Left lung (tissue), 10 donors: ENCODE results near the gene CXCR4. TPM values are rescaled to one million over a fixed set of nuclear protein-coding genes. Genes with fewer than 3 reads are reported as not detected.

ENCODE experiments used
- ATAC-seq: fragments of 200-7000 bp; cut with Tn5 transposase; one replicate; pipeline ENCODE4 v1.9.1; 2020; ENCODE audit warnings: moderate library complexity
- DNase-seq, 4 donors: peaks; one replicate each; pipeline ENCODE4 v3.0.0-alpha.2; 2013 to 2020
- H3K27ac ChIP-seq, 2 donors: fragments of 200-600 bp; sonication (generic) in 1 of 2; one replicate each; pipeline versions ENCODE4 v1.5.0 to v1.8.0; 2020 to 2021
- H3K27me3 ChIP-seq, 2 donors: fragments of 200-600 bp; sonication (generic) in 1 of 2; one replicate each; pipeline versions ENCODE4 v1.5.0 to v1.8.0; 2020 to 2021
- H3K36me3 ChIP-seq, 2 donors: fragments of 200-600 bp; sonication (generic) in 1 of 2; one replicate each; pipeline versions ENCODE4 v1.5.0 to v1.8.0; 2020 to 2021
- H3K4me1 ChIP-seq, 2 donors: fragments of 200-600 bp; one replicate each; pipeline ENCODE4 v1.8.0; 2021
- H3K4me3 ChIP-seq, 2 donors: fragments of 200-600 bp; sonication (generic) in 1 of 2; one replicate each; pipeline versions ENCODE4 v1.5.0 to v1.8.0; 2020 to 2021; ENCODE audit warnings: mild to moderate bottlenecking in 1 of 2
- H3K9me3 ChIP-seq, 2 donors: fragments of 200-600 bp; sonication (generic) in 1 of 2; one replicate each; pipeline versions ENCODE4 v1.5.0 to v1.8.0; 2020 to 2021
- intact Hi-C, 2 donors: fragments of 100-400 bp; cut with DNase I; formaldehyde crosslinking; loops; one replicate each; pipeline versions ENCODE4 v1.11.2 to v1.14.2; 2022
- polyA plus RNA-seq, 6 donors: library from polyadenylated mRNA; unstranded; fragments of 120-200 nt; gene quantifications; one replicate each; pipeline ENCODE4 v1.2.1, GENCODE V29; 2013; ENCODE audit not compliant: insufficient read length in 6 of 6
- total RNA-seq, 2 donors: library from RNA; stranded (reverse); fragmentation: NEBNext Ultra II Directional; extraction: Animal tissue kit (Norgen Biotek cat#: 25700); gene quantifications; one replicate each; pipeline ENCODE4 v1.2.1, GENCODE V29; 2021
- TF ChIP-seq, protein P1 (sequence below), 2 donors: fragments of 200-600 bp; sonication (generic) in 1 of 2; IDR thresholded peaks; one replicate each; pipeline versions ENCODE4 v1.5.0 to v1.8.0; 2021; ENCODE audit warnings: antibody characterized with exemption in 2 of 2
- donor health status: DM: no; HTN: yes; CAD: no.
- donor health status: DM: no; HTN: no; CAD: no.

The CXCR4 gene
- total and polyA plus RNA-seq, 8 donors, result 21.3 to 67.3 (median 45.9) TPM

- peaks cover 4 to 8% of the 10 kb centered on the region in 2 donors for H3K27me3 ChIP-seq
- H3K9me3 ChIP-seq, result no peaks in the 10 kb centered on the region
- DNase-seq (no peak), ATAC-seq (no peak)
- intact Hi-C loops, result no loop called here
- TF ChIP-seq, protein P1, sequence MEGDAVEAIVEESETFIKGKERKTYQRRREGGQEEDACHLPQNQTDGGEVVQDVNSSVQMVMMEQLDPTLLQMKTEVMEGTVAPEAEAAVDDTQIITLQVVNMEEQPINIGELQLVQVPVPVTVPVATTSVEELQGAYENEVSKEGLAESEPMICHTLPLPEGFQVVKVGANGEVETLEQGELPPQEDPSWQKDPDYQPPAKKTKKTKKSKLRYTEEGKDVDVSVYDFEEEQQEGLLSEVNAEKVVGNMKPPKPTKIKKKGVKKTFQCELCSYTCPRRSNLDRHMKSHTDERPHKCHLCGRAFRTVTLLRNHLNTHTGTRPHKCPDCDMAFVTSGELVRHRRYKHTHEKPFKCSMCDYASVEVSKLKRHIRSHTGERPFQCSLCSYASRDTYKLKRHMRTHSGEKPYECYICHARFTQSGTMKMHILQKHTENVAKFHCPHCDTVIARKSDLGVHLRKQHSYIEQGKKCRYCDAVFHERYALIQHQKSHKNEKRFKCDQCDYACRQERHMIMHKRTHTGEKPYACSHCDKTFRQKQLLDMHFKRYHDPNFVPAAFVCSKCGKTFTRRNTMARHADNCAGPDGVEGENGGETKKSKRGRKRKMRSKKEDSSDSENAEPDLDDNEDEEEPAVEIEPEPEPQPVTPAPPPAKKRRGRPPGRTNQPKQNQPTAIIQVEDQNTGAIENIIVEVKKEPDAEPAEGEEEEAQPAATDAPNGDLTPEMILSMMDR (IDR thresholded peaks at IDR 0.05), result no peak
- H3K4me1 ChIP-seq, result peaks cover 0 to 33% of the 10 kb centered on the region in 2 donors
- no peak overlapping the region for H3K4me3 ChIP-seq
- no peak overlapping the region for H3K27ac ChIP-seq
- no peaks in the 10 kb centered on the region for H3K36me3 ChIP-seq
Observed at GRCh38 chr2:136126021-136126420, 8.1 kb upstream of the CXCR4 start.

DNA sequence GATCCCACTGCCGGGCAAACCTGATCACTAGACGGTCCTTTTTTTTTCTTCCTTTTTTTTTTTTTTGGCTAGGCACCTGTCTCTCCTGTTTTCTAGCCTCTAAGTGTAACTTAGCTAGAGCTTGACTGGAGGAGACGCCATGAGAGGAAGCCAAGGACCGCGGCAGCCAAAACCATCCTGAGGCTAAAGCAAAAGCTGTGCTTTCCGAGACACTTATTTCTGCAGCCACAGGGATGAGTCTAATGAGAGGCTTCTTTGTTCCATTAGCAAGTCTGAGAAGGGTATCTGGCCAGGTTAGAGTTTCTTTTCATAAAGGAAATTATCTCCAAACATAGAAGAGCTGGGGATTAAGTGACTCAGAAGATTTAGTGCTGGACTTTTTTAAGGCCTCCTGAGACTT is 7.3 kb upstream of the CXCR4 start:
- Histone ChIP-seq H3K4me1 (peaks cover 0 to 32% of the 10 kb centered on the region in 2 donors), H3K27ac (peak overlapping the region in 1 of 2 donors; percentile 38), H3K4me3 (no peak overlapping the region), H3K36me3 (no peaks in the 10 kb centered on the region), H3K9me3 (no peaks in the 10 kb centered on the region), H3K27me3 (peaks cover 8 to 14% of the 10 kb centered on the region in 2 donors)
- DNase-seq, result no peak
- ATAC-seq, result no peak
- TF ChIP-seq, protein P1 (IDR thresholded peaks at IDR 0.05), result no peak
- intact Hi-C loops, result no loop called here

- Histone ChIP-seq H3K4me3 (no peak overlapping the region), H3K27me3 (peaks cover 11 to 16% of the 10 kb centered on the region in 2 donors), H3K36me3 (no peaks in the 10 kb centered on the region), H3K4me1 (peaks cover 0 to 30% of the 10 kb centered on the region in 2 donors), H3K27ac (peak overlapping the region in 1 of 2 donors; percentile 38), H3K9me3 (no peaks in the 10 kb centered on the region)
- DNase-seq (no peak), ATAC-seq (no peak)
- TF ChIP-seq, protein P1 (IDR thresholded peaks at IDR 0.05), result no peak
- intact Hi-C loops, result no loop called here
Observed at GRCh38 chr2:136124805-136125204, 6.9 kb upstream of the CXCR4 start.

DNA sequence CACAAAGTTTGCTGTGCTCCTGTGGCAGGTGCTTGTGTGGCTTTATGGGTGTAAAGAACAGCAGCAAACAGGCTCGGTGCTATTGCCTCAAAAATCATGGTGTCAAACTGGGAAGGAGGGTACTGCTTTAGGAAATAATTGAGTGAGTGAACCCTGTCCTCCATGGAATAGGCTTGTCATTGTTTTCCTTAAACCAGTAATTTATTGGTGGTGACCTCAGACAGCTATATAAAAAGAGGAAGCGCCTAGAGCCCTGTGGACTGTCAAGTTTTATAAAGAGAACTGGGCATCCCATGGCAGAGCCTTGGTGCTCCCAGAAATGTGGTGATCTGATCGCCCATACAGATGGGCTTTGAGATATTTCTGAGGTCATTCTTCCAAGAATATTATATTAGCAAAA is 4.7 kb upstream of the CXCR4 start:
- intact Hi-C loops, result no loop called here
- H3K4me1 ChIP-seq, result peaks cover 4 to 40% of the 10 kb centered on the region in 2 donors
- H3K36me3 ChIP-seq, result no peaks in the 10 kb centered on the region
- no peak for DNase-seq
- H3K9me3 ChIP-seq, result no peaks in the 10 kb centered on the region
- TF ChIP-seq, protein P1 (IDR thresholded peaks at IDR 0.05), result no peak
- H3K27ac ChIP-seq, result no peak overlapping the region
- H3K27me3 ChIP-seq, result peaks cover 33% of the 10 kb centered on the region in 2 donors
- H3K4me3 ChIP-seq, result no peak overlapping the region
- no peak for ATAC-seq

DNA sequence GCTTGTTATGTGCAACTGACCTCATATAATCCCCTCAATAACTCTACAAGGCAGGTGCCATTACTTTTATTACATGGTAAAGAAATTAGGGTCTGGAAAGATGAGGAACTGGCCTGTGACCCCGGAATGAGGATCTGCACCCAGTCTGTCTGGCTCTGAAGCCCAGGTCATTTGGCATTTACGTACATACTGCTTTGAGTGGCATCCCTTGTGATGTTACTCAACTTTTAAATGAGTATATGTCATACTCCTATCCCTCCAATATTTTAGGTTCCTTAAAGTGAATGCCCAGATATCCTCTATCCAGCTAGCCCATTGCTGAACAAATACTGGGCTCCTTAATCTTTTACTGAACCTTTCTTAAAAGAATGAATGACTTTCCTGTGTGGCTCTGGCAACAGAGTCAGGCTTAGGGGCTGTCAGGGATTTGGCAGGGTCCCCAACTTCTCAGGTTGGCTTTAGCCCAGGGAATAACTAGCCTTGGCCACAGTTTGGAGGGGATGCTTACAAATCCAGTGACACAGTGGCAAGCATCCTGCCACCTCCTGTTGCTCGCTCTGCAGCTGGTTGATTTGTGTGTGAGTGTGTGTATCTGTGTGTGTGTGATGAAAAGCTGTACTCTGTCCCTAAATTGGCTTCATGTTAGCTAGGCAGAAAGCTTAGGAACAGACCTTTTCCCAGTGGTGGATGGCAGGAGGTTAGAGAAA is 3.4 kb upstream of the CXCR4 start:
- TF ChIP-seq, protein P1 (IDR thresholded peaks at IDR 0.05), result no peak
- Histone ChIP-seq H3K27ac (no peak overlapping the region), H3K27me3 (peaks cover 43 to 46% of the 10 kb centered on the region in 2 donors), H3K9me3 (no peaks in the 10 kb centered on the region), H3K36me3 (no peaks in the 10 kb centered on the region), H3K4me1 (peaks cover 4 to 53% of the 10 kb centered on the region in 2 donors), H3K4me3 (no peak overlapping the region)
- ATAC-seq (no peak), DNase-seq (no peak)
- intact Hi-C loops, result no loop called here
